HTERT RPE-1 (cell line): ENCODE results near the gene KLHL34.

Experiments used
- in situ Hi-C: fragments of 300-500 bp; cut with MboI; formaldehyde crosslinking; loops from 4 replicates; pipeline ENCODE4 v1.14.3; 2020; ENCODE audit warnings: low sequenced_read_pairs

Gene KLHL34

DNA sequence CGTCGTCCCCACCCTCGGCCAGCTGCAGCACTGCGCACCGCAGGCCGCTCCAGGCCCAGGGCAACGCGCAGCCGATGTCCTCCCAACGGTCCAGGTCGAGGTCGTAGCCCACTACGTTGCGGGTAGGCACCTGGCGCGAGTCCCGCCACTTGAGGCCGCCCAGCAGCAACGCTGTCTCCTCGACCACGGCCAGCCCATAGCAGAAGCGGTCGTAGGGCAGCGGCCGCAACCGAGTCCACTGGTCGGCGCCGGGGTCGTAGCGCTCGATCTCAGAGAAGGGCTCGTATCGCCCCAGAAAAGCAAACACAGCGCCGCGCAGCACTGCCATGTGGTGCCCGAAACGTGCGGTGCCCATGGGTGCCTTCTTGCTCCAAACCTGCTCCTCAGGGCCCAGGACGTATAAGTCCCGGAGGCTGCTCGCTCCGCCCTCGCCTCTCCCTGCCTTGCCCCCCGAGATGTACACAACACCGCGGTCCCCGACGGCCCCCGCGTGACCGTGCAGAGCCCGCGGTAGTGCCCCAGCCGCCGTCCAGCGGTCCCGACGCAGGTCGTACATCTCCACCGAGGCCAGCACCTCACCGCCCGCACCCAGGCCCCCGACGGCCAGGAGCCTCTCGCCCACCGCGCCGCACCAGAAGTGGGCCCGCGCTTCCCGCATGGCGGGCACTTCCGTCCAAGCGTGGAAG is 2.1 kb downstream of the KLHL34 start:
- in situ Hi-C loops, result no loop called here

DNA sequence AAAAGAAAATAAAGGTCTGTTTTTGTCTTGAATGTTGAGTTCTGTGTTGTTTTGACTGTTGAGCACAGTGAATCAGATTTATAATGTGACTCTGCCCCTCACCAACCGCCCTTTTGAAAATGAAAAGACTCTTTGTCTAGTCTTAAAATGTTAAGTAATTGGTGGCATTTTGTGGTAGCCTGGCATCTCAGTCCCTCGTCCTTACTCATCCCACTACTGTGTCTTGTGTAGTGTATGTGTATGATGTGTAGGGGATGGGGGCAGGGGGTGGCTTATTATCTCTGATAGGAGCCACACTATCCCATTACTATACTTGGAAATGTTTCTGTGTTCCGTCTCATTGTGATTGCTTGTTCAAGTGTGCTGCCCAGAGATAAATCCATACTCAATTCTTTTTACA is 12.2 kb downstream of the KLHL34 start:
- in situ Hi-C loops, result no loop called here

DNA sequence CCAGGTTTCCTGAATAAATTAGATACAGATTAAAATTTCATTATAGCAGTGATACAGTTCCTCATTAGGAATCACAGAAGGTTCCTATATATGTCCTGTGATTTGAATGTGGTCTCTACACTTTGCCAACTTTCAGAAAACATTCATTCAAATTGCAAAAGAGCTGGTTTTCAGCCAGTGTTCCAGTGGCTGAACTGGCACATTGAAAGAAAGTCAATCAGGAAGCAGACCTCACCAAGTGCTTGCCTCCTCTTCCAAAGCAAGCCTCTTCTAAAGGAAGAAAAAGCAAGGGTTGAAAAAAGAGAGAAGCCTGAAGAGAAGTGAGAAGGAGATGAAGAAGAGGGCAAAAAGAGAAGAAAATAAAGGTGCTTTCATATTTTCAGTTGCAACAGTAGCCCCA is 12.7 kb downstream of the KLHL34 start:
- in situ Hi-C loops, result no loop called here

DNA sequence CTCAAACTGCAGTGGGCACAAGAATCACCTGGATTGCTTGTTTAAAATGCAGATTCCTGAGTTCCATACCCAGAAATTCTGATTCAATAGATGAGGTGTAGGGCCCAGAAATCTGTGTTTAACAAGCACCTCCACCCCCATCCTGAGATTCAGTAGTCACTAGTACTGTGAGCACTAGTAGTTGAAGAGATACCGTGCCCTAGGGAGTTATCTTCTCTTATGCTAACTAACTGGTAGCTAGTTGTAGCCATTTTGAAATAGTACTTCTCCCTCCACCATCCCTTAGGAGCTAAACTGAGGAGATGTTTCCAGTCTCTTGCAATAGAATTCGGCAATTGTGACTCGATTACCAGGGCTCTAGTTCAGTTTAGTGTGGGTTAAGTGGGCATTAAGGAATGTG is 18.4 kb downstream of the KLHL34 start:
- in situ Hi-C loops, result no loop called here

DNA sequence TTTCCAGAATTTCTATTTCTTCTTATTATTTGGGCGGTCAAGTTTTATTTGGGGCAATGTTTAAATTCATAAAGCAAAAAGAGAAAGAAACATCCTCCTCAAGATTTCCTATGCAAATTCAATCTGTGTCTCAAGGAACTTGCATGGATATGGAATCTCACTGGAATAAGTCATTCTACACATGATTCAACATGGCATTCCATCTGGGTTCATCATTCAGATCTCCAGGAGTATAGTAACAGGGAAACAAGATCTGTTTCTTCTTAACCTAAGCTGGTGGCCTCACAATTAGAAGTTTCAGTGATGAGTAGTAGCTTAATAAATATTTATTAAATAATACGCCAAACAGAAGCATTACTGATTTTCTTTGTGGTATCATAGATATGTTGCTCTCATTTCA is 19.8 kb downstream of the KLHL34 start:
- in situ Hi-C loops, result no loop called here

DNA sequence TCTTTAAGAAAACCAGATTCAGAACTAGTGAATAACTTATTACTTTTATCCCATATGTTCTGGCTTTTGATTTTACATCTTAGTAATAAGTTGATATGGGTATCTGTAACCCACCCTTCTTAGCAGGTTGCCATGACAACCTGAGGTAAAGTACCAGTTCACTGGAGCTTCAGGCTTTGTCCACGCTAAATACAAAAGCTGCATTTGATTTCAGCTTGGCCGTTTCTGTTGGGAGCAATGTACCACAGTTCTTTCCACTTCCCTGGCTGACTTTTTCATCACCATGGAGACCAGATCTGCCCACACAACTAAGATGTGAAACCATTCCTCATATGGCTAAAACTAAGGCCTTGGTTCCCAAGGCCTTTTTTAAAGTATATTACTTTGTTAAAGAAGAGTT is 26.1 kb downstream of the KLHL34 start:
- in situ Hi-C loops, result no loop called here

DNA sequence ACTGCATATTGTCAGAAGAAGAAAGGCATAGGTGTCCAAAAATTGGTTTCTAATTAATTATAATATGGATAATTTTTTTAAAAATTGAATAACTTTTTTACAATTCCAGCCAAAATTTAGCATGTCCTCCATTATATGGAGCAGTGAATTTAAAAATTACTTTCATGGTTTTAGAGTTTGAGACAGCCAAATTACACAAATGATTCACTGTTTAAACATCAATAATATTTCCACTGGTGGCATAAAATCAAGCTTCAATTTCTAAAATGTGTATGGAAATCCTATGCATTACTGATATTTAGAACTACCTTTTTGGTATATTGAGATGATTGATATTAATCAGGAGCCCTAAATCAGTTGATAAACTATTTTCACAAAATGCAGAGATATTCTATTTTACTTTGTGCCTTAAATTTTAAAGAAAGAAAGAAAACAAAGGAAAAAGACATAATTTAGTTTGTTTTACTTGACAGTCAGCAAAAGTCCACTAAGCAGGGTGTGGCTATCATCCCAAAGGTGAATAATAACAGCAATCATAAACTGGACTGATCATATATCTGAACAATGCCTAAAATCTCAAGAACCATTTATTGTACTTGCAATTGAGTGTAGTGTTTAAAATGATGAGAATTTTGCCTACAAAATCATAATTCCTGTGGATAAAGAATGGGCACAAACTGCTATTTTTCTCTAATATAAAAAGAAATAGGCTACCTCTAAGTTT is 34.2 kb downstream of the KLHL34 start:
- in situ Hi-C loops, result no loop called here

DNA sequence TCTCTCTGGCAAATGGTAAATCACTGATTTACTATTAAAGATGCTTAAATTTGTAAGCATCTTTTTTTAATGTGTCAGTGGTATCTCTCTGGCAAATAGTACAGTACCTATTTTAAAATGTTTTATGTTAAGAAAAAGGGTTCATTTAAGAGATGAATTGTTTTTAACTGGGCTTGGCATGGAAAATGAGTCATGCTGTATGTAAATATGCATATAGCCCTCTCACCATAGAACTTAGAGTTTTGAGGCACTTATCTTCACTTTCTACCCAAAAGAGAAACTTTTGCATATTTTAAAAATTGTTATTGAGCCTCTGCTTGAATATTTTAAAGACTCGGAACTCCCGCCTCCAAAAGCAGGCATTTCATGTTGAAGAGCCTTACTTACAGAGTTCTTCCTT is 37.9 kb downstream of the KLHL34 start:
- in situ Hi-C loops, result no loop called here

DNA sequence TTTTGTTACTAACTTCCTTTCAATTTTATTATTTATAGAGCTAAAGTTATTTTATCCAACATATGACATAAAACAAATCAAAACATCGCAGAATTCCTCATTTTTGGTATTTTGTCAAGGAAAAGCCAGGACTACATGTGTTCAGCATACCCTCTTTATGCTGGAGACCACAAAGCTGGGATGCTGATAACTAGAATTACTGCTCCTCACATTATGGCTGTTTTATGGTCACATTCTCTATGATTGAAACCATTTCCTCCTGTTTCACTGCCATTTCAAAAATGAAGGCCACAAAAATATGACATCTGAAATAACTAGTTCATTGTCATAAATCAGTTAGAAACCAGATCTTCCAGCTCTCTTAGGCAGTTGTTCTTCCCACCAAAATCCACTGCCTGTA is 41.7 kb downstream of the KLHL34 start:
- in situ Hi-C loops, result no loop called here

DNA sequence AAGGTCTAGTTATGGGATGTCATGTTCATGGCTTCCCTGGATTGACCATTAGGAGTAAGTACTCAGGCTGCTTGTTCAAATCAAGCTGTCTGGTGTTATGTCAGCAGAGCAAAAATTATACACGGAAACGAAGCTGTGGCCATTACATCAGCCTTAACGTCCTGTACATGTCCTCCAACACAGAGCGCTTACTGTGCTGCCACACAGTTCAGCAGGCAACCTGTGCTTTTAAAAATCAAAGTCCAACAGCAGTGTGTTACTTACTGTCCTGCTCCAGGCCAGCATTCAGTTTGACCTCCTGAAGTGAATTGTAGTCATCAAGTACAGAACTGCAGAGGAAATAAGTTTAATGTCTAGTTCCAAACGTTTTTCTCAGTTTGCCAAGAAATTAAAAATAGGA is 46.0 kb downstream of the KLHL34 start:
- in situ Hi-C loops, result no loop called here

DNA sequence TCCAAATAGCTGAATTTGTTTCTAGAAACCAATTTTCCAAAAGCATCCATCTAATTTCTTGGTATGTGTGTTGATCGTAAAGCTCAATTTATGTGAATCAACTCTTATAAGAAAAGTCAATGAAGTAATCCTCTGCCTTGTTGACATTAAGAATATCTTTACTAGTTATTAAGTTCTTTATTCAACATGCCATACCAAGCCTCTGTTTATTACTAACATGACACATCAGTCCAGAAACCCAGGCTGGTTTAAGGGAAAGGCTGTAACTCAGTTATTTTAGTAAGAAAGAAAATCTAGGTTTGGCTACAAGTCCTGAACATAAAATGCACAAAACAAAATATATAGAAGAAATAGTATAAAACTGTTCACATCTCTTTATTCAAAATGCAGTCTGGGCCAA is 48.0 kb downstream of the KLHL34 start:
- in situ Hi-C loops, result no loop called here

DNA sequence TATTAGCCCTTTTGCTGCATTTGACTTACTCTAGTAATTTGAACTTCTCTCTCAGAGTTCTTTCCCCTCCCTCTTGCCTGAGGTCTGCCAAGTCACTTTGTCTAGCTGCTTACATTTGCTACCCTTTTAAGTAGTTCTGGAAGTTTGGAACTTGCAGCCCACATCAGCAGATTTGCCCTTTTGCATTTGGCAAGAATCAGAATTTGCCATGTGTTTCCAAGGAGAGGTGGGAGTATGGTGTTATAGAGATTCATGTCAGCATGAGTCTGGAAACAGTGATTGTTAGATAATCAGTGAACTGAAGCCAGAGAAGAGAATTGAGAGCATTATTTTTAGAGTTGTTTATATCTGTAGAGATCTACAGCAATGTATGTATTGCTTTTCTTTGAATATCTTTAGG is 52.1 kb downstream of the KLHL34 start:
- in situ Hi-C loops, result no loop called here
